Endothelial cell of umbilical vein (primary cell): ENCODE results near the gene LAIR1. TPM values are rescaled to one million over a fixed set of nuclear protein-coding genes. Genes with fewer than 3 reads are reported as not detected.

Experiments used
- BruUV-seq: library from RNA; stranded (reverse); fragments of 400-500 nt; replicated peaks from 2 replicates; lab custom pipeline; 2021; lab: Mats Ljungman, UMichigan
- CTCF ChIA-PET: fragments of 300-600, 350-600 bp; sonication (Branson Sonifier 250); formaldehyde crosslinking; loops from one replicate; lab custom pipeline; 2021; ENCODE audit warnings: antibody characterized with exemption, inconsistent platforms; lab: Charles Lee
- POLR2A ChIA-PET: fragments of 300-600, 350-600 bp; sonication (Branson Sonifier 250); formaldehyde crosslinking; loops from one replicate; lab custom pipeline; 2021; ENCODE audit warnings: antibody characterized with exemption, inconsistent platforms; lab: Charles Lee
- DNase-seq: peaks from one replicate; pipeline ENCODE4 v3.0.0-alpha.2; 2011; ENCODE audit warnings: low read depth, low spot score
- FAIRE-seq: peaks from 2 replicates; lab custom pipeline; 2011; peaks lifted over from hg19 to GRCh38; lab: Jason Lieb, UNC
- H2AFZ ChIP-seq: 2 replicates; pipeline ENCODE4 v1.6.0; 2012; ENCODE audit warnings: low read depth, low read length, control low read depth, inconsistent platforms
- H3K27ac ChIP-seq: 2 replicates; pipeline ENCODE4 v1.5.1; 2011; ENCODE audit warnings: low read depth, mild to moderate bottlenecking, control low read depth, low read length, moderate library complexity; ENCODE audit not compliant: insufficient read depth
- H3K27me3 ChIP-seq, 2 experiments: 2 replicates each; pipeline versions ENCODE4 v1.6.0 to v1.6.1; 2011; ENCODE audit warnings: low read length in 2 of 2, mixed read lengths in 1 of 2; ENCODE audit not compliant: control insufficient read depth in 2 of 2, insufficient read depth in 2 of 2
- H3K36me3 ChIP-seq, 2 experiments: 2 replicates in 1 of 2; 3 replicates in 1 of 2; pipeline ENCODE4 v1.5.1; 2011; ENCODE audit warnings: low read length in 2 of 2, mild to moderate bottlenecking in 1 of 2, moderate library complexity in 1 of 2; ENCODE audit not compliant: control insufficient read depth in 2 of 2, insufficient read depth in 2 of 2; ENCODE audit errors: extremely low read depth in 1 of 2
- H3K4me1 ChIP-seq: 3 replicates; pipeline ENCODE4 v1.5.1; 2011; ENCODE audit warnings: mild to moderate bottlenecking, low read length; ENCODE audit not compliant: control insufficient read depth, insufficient read depth; ENCODE audit errors: extremely low read depth
- H3K4me2 ChIP-seq: 2 replicates; pipeline ENCODE4 v1.6.1; 2011; ENCODE audit warnings: low read length, control low read depth, mixed read lengths; ENCODE audit not compliant: insufficient read depth
- H3K4me3 ChIP-seq, 3 experiments: fragments of 200-600 bp in 1 of 3; sonication (generic), shearing (Covaris generic) in 1 of 3; replicated peaks in 1 of 3; 2 replicates each; pipeline ENCODE4 v1.5.1; 2011 to 2016; ENCODE audit warnings: control low read depth in 3 of 3, low read length in 3 of 3, mild to moderate bottlenecking in 2 of 3, inconsistent platforms in 1 of 3, low read depth in 1 of 3, moderate library complexity in 1 of 3; ENCODE audit not compliant: insufficient read depth in 1 of 3
- H3K79me2 ChIP-seq: 2 replicates; pipeline ENCODE4 v1.6.0; 2012; ENCODE audit warnings: low read length, inconsistent platforms; ENCODE audit not compliant: control insufficient read depth, insufficient read depth
- H3K9ac ChIP-seq: replicated peaks from 2 replicates; pipeline ENCODE3; 2011; ENCODE audit warnings: low read length, control low read depth; ENCODE audit not compliant: insufficient read depth; ENCODE audit errors: extremely low read depth
- H3K9me1 ChIP-seq: replicated peaks from 3 replicates; pipeline ENCODE4 v1.6.0; 2011; ENCODE audit warnings: mild to moderate bottlenecking, low read length; ENCODE audit not compliant: control insufficient read depth, insufficient read depth; ENCODE audit errors: extremely low read depth
- H3K9me3 ChIP-seq: replicated peaks from 2 replicates; pipeline ENCODE4 v1.5.1; 2012; ENCODE audit warnings: low read length, inconsistent platforms; ENCODE audit not compliant: control insufficient read depth, insufficient read depth
- H4K20me1 ChIP-seq: replicated peaks from 2 replicates; pipeline ENCODE3; 2011; ENCODE audit warnings: mild to moderate bottlenecking, low read length; ENCODE audit not compliant: control insufficient read depth, insufficient read depth; ENCODE audit errors: extremely low read depth
- EZH2 ChIP-seq: IDR thresholded peaks from 2 replicates; pipeline ENCODE4 v1.6.1; 2012; ENCODE audit warnings: borderline replicate concordance, low read depth, mild to moderate bottlenecking, moderate library complexity, low read length, inconsistent platforms; ENCODE audit not compliant: severe bottlenecking
- FOS ChIP-seq: IDR thresholded peaks from 2 replicates; pipeline ENCODE4 v1.6.1; 2011; ENCODE audit warnings: mild to moderate bottlenecking, low read length, moderate library complexity, borderline replicate concordance; ENCODE audit not compliant: insufficient read depth
- GATA2 ChIP-seq: IDR thresholded peaks from 2 replicates; pipeline ENCODE4 v1.7.0; 2011; ENCODE audit warnings: low read depth, mild to moderate bottlenecking, moderate library complexity, mixed read lengths, low read length; ENCODE audit not compliant: insufficient read length, insufficient read depth
- JUN ChIP-seq: IDR thresholded peaks from 2 replicates; pipeline ENCODE4 v1.6.1; 2011; ENCODE audit warnings: borderline replicate concordance, low read depth; ENCODE audit not compliant: insufficient read length, insufficient read depth
- MAX ChIP-seq: IDR thresholded peaks from 2 replicates; pipeline ENCODE4 v1.6.1; 2011; ENCODE audit not compliant: insufficient read depth, insufficient read length
- MYC ChIP-seq: IDR thresholded peaks from one replicate; pipeline ENCODE4 v1.6.1; 2011; ENCODE audit warnings: mild to moderate bottlenecking, low read depth, low read length
- POLR2A ChIP-seq: IDR thresholded peaks from 2 replicates; pipeline ENCODE4 v1.6.1; 2012; ENCODE audit warnings: low read depth, mild to moderate bottlenecking, control low read depth, low read length
- POLR2AphosphoS5 ChIP-seq: IDR thresholded peaks from 2 replicates; pipeline ENCODE4 v1.6.1; 2012; ENCODE audit warnings: low read depth, mild to moderate bottlenecking, control low read depth, low read length, moderate library complexity; ENCODE audit not compliant: insufficient read depth
- dilution Hi-C: fragments of 300-500 bp; cut with MboI; formaldehyde crosslinking; loops from one replicate; pipeline ENCODE4 v1.15.0; 2019; ENCODE audit warnings: low sequenced_read_pairs; ENCODE audit not compliant: extremely low pct_ligation_motif_present
- intact Hi-C: fragments of 100-400 bp; cut with micrococcal nuclease; formaldehyde crosslinking; loops from one replicate; pipeline ENCODE4 v1.10.0; 2022
- polyA plus RNA-seq, 4 experiments: library from polyadenylated mRNA; depleted of rRNA in 3 of 4; stranded (reverse) in 3 of 4; unstranded in 1 of 4; fragments of >200 nt; gene quantifications; 2 replicates each; pipeline versions ENCODE4 v1.2.1 to v1.2.3, GENCODE V29; 2011 to 2012; ENCODE audit warnings: missing spikeins in 1 of 4
- total RNA-seq: library from RNA; stranded (reverse); gene quantifications from 2 replicates; pipeline ENCODE4 v1.2.3, GENCODE V29; 2021
- TF ChIP-seq, protein P1 (sequence below), 2 donors: IDR thresholded peaks; 1 replicate in 1 of 2; 2 replicates in 1 of 2; pipeline ENCODE4 v1.5.1; 2011; ENCODE audit warnings: low read length in 2 of 2, mild to moderate bottlenecking in 2 of 2, moderate library complexity in 2 of 2, control low read depth in 1 of 2, inconsistent platforms in 1 of 2, low read depth in 1 of 2; ENCODE audit not compliant: insufficient read depth in 1 of 2; ENCODE audit errors: extremely low read depth in 1 of 2

LAIR1 gene
- total and polyA plus RNA-seq, 2 donors (not counting 3 experiments of a cell fraction or from before 2014, with no cell fraction given): not detected

DNA sequence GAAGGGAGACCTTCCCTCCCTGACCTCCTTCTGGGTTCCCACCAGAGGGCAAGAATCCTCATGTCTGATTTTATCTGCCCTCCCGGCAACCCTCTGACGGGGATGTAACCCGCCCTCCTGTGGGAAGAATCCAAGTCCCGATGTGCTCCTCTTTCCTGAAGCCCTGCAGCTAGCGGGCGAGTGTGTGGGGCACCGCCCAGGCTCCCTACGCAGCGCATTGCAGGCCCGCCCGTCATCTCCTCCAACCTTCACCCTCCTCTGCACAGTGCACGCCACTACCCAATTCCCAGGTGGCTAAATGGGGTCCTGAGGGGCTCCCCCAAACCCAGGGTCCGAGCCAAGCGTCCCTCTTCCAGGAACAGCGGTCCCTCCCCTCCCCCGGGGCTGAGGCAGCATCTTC, 7.3 kb downstream of the LAIR1 start:
- FAIRE-seq: no peak
- TF ChIP-seq POLR2AphosphoS5: no peak
- TF ChIP-seq EZH2: no peak
- TF ChIP-seq, protein P1, sequence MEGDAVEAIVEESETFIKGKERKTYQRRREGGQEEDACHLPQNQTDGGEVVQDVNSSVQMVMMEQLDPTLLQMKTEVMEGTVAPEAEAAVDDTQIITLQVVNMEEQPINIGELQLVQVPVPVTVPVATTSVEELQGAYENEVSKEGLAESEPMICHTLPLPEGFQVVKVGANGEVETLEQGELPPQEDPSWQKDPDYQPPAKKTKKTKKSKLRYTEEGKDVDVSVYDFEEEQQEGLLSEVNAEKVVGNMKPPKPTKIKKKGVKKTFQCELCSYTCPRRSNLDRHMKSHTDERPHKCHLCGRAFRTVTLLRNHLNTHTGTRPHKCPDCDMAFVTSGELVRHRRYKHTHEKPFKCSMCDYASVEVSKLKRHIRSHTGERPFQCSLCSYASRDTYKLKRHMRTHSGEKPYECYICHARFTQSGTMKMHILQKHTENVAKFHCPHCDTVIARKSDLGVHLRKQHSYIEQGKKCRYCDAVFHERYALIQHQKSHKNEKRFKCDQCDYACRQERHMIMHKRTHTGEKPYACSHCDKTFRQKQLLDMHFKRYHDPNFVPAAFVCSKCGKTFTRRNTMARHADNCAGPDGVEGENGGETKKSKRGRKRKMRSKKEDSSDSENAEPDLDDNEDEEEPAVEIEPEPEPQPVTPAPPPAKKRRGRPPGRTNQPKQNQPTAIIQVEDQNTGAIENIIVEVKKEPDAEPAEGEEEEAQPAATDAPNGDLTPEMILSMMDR (IDR thresholded peaks at IDR 0.05; ENCODE audit: extremely low read depth in 1 of 2, insufficient read depth in 1 of 2, low read depth in 1 of 2, low read length in 2 of 2): no peak
- TF ChIP-seq POLR2A: no peak
- no peak for TF ChIP-seq JUN
- TF ChIP-seq MAX: no peak
- no peak for TF ChIP-seq MYC
- no peak for TF ChIP-seq FOS
- TF ChIP-seq GATA2: no peak
- no peaks in the 10 kb centered on the region for H3K9me3 ChIP-seq

More for the DNA sequence above, 7.3 kb downstream of the LAIR1 start:
- H3K4me1 ChIP-seq: no peaks in the 10 kb centered on the region
- no peaks in the 10 kb centered on the region for H4K20me1 ChIP-seq
- no peak overlapping the region for H3K4me3 ChIP-seq
- POLR2A ChIA-PET: no interaction called here
- H3K9ac ChIP-seq: no peak overlapping the region
- no peak overlapping the region for H3K27ac ChIP-seq
- no TSS peak for BruUV-seq
- no peak for DNase-seq
- CTCF ChIA-PET: interaction anchor here (1.0 kb wide), 1 partner anchor 34 kb away, joined by 3 read pairs; no protein-coding TSS in a partner anchor
- intact Hi-C loops: loop anchor here (5.0 kb wide), 1 partner anchor 35 kb away; no protein-coding TSS in a partner anchor
- dilution Hi-C loops: no loop called here
- no peaks in the 10 kb centered on the region for H3K79me2 ChIP-seq
- H2AFZ ChIP-seq: no peak overlapping the region
- no peaks in the 10 kb centered on the region for H3K9me1 ChIP-seq
- no peak overlapping the region for H3K4me2 ChIP-seq
- no peaks in the 10 kb centered on the region for H3K27me3 ChIP-seq
- H3K36me3 ChIP-seq: no peaks in the 10 kb centered on the region
